Measurements from ENCODE around the gene KSR1.
"Not testable (repeated sequence)": the region's sequence is repeated elsewhere in the genome, so short reads cannot be mapped to it uniquely, and the experiment has no call there.

KSR1 gene

GRCh38 chr17:27427166-27427862 lies 28.9 kb upstream of the KSR1 start:
- DNase-seq, result not testable (repeated sequence)

- no peak for DNase-seq
Observed at GRCh38 chr17:27428781-27429505, 27.3 kb upstream of the KSR1 start.

- no peak for DNase-seq
Observed at GRCh38 chr17:27429666-27430382, 26.4 kb upstream of the KSR1 start.

- no peak for DNase-seq
Observed at GRCh38 chr17:27430383-27430840, 25.8 kb upstream of the KSR1 start.

DNA sequence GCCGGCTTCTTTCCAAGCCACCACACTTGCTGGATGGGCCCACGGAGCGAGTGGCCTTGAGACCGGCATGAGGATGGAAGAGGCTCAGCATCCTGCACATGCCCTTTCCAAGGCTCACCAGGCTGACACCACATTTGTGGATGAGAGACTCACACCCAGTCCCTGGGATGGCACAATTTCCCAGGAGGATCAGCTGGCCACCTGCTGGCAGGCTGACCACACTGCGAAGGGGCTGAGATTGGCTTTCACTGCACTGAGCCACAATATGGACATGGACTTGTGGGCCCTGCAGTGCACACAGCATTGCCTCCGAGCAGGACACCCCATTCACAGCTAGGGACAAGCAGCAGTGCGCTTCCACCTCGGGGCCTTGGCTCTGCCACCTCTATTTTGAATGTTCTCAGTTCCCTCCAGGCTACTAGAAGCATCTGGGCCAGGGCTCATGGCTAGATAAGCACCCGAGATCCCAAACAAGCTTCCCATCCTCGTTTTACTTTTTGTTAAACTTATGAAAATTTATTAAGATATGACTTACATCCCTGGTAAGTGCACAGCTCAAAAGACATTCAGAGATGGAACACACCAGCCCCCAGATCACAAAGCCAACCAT lies 25.3 kb upstream of the KSR1 start:
- DNase-seq, result no peak

- no peak for DNase-seq
Observed at GRCh38 chr17:27433521-27433920, 22.7 kb upstream of the KSR1 start.

DNA sequence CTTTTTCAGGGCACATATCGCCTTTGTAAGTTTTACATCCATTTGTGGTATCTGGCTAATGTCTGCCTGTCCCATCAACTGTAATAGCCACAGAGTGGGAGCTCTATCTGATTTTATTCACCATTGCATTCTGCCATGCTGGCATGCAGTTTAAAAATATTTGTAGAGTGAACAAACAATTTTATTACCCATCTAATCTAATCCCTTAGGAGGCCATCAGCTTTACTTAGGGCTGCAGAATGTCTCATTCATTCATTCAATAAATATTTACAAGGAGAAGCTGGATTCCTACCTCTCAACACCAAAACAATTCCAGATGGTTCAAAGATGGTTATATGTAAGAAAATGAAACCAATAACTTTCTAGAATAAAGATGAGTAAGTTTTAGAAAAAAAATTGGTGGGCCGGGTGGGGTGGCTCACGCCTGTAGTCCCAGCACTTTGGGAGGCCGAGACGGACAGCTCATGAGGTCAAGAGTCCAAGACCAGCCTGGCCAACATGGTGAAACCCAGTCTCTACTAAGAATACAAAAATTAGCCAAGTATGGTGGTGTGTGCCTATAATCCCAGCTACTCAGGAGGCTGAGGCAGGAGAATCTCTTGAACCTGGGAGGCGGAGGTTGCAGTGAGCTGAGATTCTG lies 20.7 kb upstream of the KSR1 start:
- not testable (repeated sequence) for DNase-seq

- DNase-seq, result no peak
Observed at GRCh38 chr17:27438348-27438998, 17.8 kb upstream of the KSR1 start.

GRCh38 chr17:27439342-27439741 lies 16.9 kb upstream of the KSR1 start:
- no peak for DNase-seq

DNA sequence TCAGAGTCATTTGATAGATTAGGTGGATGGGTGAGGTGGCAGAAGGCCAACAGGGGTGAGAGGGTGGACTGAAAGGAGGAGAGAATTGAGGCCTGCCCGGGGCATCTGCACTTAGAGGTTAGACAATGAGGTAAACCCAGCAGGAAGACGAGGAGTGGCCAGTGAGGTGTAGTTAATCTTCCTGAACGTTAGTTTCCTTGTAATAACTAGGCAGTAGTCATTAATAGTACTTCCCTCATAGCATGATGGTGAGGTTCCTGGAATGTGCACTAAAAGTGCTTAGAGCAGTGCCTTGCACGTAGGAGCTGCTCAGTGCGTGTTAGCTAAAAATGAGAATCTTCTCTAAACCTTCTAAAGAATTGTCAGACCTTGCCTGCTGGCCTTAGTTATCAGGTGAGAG lies 13.5 kb upstream of the KSR1 start:
- DNase-seq, result no peak

- no peak for DNase-seq
Observed at GRCh38 chr17:27443491-27443890, 12.8 kb upstream of the KSR1 start.

GRCh38 chr17:27445971-27446370 lies 10.3 kb upstream of the KSR1 start:
- DNase-seq, result no peak

DNA sequence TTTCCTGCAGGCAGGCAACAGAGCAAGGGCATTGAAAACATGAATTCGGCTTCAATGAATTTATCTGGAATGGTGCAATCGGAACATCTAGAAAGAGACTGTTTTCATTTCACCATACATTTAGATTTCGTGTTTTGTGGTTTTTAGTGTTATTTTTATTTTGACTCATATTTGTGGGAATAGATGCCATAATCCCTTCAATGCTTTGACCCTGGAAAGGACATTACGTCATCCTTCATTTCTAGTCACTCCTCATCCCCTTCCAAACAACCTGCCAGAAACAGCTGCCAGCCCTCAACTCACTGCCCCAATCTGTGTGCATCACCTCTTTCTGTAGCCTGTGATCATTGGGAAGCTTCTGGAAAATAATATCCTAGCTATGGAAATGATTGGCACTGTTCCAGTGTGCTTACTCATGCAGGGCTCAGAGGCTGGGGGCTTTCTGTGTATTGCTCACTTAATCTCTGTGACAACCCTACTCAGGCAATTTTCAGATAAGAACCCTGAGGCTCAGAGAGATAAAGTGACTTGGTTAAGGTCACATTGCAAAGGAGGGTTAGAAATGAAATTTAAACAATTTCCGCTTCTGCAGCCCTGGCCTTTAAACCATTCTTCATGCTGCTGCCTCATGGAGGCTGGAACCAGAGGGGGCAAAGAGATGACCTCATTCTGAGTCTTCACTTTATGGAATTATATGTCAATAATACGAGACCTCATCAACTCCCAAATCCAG lies 9.5 kb upstream of the KSR1 start:
- DNase-seq, result no peak

GRCh38 chr17:27448534-27448933 lies 7.7 kb upstream of the KSR1 start:
- not testable (repeated sequence) for DNase-seq

- DNase-seq, result no peak
Observed at GRCh38 chr17:27449541-27449940, 6.7 kb upstream of the KSR1 start.

GRCh38 chr17:27449988-27450387 lies 6.3 kb upstream of the KSR1 start:
- DNase-seq, result no peak

DNA sequence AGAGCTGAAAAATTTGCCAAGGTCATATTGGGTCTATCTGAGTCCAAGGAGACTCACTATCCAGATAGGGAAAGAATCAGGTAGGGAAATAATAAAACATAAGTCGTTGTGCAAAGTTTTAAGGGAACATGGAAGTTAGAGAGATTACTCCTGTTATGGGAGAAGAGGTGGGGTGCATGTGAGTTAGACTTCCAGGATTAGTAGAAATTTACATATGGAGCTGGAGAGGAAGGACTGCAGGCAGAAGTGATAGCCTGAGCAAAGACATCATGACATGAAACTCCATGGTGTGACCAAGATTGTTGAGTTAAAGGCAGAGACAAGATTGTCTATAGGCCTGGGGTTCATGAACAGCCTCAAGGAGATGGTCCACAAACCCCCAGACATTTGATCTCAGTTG lies 5.8 kb upstream of the KSR1 start:
- DNase-seq, result no peak

- DNase-seq, result no peak
Observed at GRCh38 chr17:27451906-27452305, 4.3 kb upstream of the KSR1 start.

- DNase-seq, result no peak
Observed at GRCh38 chr17:27452828-27453227, 3.4 kb upstream of the KSR1 start.

DNA sequence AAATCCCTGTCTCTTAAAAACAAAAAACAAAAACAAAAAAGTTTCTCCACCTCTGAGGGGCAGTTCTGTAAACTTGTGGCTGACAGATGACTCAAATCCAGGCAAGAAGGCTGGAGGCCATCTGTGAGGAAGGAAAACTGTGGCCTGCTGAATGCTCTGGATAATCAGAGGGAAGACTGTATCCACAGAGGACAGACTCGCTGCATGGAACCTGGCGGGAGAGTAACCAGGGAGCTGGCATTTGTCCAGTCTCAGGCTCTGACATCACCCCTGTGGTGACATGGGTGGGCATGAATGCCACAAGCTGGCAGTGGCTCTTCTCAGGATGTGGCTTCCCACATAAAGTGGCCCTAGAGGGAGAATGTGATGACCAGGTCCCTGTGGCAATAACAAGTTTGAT lies 2.8 kb upstream of the KSR1 start:
- no peak for DNase-seq

GRCh38 chr17:27454089-27454488 lies 2.2 kb upstream of the KSR1 start:
- DNase-seq, result no peak

All from stimulated activated CD4-positive, alpha-beta T cell treated with anti-CD3 and anti-CD28 coated beads, Interleukin-4, amount 100 ng/mL, for 1 hour (primary cell).